Uterus (tissue), 2 donors: ENCODE results near the gene STAM2.
"Not testable (repeated sequence)": the region's sequence is repeated elsewhere in the genome, so short reads cannot be mapped to it uniquely, and the experiment has no call there.

Experiments
- CTCF ChIP-seq, 4 experiments: fragments of 200-600 bp in 2 of 4; fragments of 450-650 bp in 2 of 4; sonication (generic) in 2 of 4; IDR thresholded peaks; one replicate each; pipeline ENCODE4 v1.5.1; 2016 to 2019; ENCODE audit warnings: antibody characterized with exemption in 4 of 4, mild to moderate bottlenecking in 2 of 4, moderate library complexity in 1 of 4
- POLR2A ChIP-seq, 2 donors: fragments of 450-650 bp; IDR thresholded peaks; one replicate each; pipeline ENCODE4 v1.6.1; 2016; ENCODE audit warnings: antibody characterized with exemption in 2 of 2, mild to moderate bottlenecking in 1 of 2, moderate library complexity in 1 of 2

- not testable (repeated sequence) for TF ChIP-seq POLR2A, CTCF (IDR thresholded peaks at IDR 0.05)
Measured at GRCh38 chr2:152160378-152160777, 15.2 kb downstream of the STAM2 start.
